Measurements from ENCODE around the gene TRIM61. TPM values are rescaled to one million over a fixed set of nuclear protein-coding genes. Genes with fewer than 3 reads are reported as not detected.
"Not testable (repeated sequence)": the region's sequence is repeated elsewhere in the genome, so short reads cannot be mapped to it uniquely, and the experiment has no call there.

TRIM61 gene
- total and polyA plus RNA-seq, 12 donors: 0.37 to 3.1 (median 2.1) TPM

DNA sequence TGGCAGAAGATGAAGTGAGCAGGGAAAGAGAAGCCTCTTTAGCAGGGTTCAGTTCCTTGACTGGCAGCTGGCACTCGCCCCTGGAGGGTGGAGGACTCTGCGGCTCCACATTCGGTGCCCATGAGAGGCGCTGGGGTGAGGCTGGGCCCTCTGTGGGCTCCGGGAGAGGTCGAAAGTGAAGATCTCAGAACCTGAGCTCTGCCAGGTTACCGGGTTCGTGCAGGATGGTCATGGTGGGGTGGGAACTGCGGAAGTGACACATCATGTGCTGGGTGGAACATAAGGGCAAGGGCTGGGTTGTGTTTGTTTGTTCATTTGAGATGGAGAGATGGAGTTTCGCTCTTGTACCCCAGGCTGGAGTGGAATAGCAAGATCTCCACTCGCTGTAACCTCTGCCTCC, 44.2 kb downstream of the TRIM61 start:
- Histone ChIP-seq H3K36me3 (no peaks in the 10 kb centered on the region), H3K4me1 (no peaks in the 10 kb centered on the region), H3K4me3 (no peak overlapping the region), H3K27ac (no peak overlapping the region), H3K27me3 (peaks cover 0 to 5% (median 0%) of the 10 kb centered on the region in 7 donors), H3K9me3 (no peaks in the 10 kb centered on the region)
- TF ChIP-seq CTCF (IDR thresholded peaks at IDR 0.05): no peak
- no peak for ATAC-seq
- intact Hi-C loops (cut with DNase I): no loop called here
- DNase-seq: no peak
- 84 to 86% methylated on average over 11 of the region's 11 CpGs for WGBS, 2 donors

GRCh38 chr4:164931551-164932324, 45.7 kb downstream of the TRIM61 start:
- H3K4me1 ChIP-seq: no peaks in the 10 kb centered on the region
- ATAC-seq: no peak
- no peaks in the 10 kb centered on the region for H3K36me3 ChIP-seq
- no peak overlapping the region for H3K27ac ChIP-seq
- no peaks in the 10 kb centered on the region for H3K27me3 ChIP-seq
- DNase-seq: no peak
- no peaks in the 10 kb centered on the region for H3K9me3 ChIP-seq
- 76% methylated on average over 5 of the region's 5 CpGs for WGBS, 2 donors
- no peak overlapping the region for H3K4me3 ChIP-seq
- intact Hi-C loops (cut with DNase I): no loop called here
- TF ChIP-seq CTCF (IDR thresholded peaks at IDR 0.05): no peak

DNA sequence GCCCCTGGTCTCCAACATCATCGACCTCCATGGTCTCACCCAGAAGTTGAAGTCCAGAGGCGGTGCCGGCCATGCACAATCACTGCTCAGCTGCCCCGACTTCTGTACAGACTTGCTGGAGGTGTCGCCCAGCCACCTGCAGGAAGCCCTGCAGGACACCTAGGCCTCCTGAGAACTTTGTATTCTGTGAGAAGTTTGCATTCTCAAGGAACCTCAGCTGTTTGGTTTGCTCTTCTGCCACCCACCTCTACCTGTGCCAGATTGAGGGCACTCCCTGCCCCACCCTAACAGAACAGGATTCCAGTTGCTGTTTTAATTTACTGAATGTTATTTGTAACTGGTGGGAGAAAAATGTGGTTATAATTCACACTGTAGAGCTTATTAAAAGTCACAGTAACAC, 46.8 kb downstream of the TRIM61 start:
- no peak overlapping the region for H3K4me3 ChIP-seq
- no peaks in the 10 kb centered on the region for H3K9me3 ChIP-seq
- no peaks in the 10 kb centered on the region for H3K27me3 ChIP-seq
- H3K27ac ChIP-seq: no peak overlapping the region
- no peaks in the 10 kb centered on the region for H3K4me1 ChIP-seq
- DNase-seq (no peak), ATAC-seq (no peak)
- no peaks in the 10 kb centered on the region for H3K36me3 ChIP-seq
- intact Hi-C loops (cut with DNase I): no loop called here
- 88 to 95% methylated on average over 5 of the region's 5 CpGs for WGBS, 2 donors
- no peak for TF ChIP-seq CTCF (IDR thresholded peaks at IDR 0.05)

- H3K36me3 ChIP-seq; H3K4me3 ChIP-seq; ATAC-seq; H3K27ac ChIP-seq; H3K4me1 ChIP-seq; H3K9me3 ChIP-seq; intact Hi-C loops (cut with DNase I); H3K27me3 ChIP-seq; DNase-seq: not testable (repeated sequence)
- WGBS, 2 donors: 81 to 91% methylated on average over 2 of the region's 2 CpGs
These were observed 50.4 kb downstream of the TRIM61 start for GRCh38 chr4:164927101-164927500.

GRCh38 chr4:164926301-164926700, 51.2 kb downstream of the TRIM61 start:
- Histone ChIP-seq H3K27ac (no peak overlapping the region), H3K36me3 (no peaks in the 10 kb centered on the region), H3K4me3 (no peak overlapping the region), H3K9me3 (no peaks in the 10 kb centered on the region), H3K27me3 (no peaks in the 10 kb centered on the region), H3K4me1 (no peaks in the 10 kb centered on the region)
- intact Hi-C loops (cut with DNase I): no loop called here
- ATAC-seq (no peak), DNase-seq (no peak)
- 52 to 72% methylated on average over 2 of the region's 2 CpGs for WGBS, 2 donors
- no peak for TF ChIP-seq CTCF (IDR thresholded peaks at IDR 0.05)

All from heart right ventricle (tissue), 16 donors.